ENCODE data around the gene ZNF454. TPM values are rescaled to one million over a fixed set of nuclear protein-coding genes. Genes with fewer than 3 reads are reported as not detected.

The ZNF454 gene
- total RNA-seq, 1 experiment from 2014 or later, result 4.3 TPM

DNA sequence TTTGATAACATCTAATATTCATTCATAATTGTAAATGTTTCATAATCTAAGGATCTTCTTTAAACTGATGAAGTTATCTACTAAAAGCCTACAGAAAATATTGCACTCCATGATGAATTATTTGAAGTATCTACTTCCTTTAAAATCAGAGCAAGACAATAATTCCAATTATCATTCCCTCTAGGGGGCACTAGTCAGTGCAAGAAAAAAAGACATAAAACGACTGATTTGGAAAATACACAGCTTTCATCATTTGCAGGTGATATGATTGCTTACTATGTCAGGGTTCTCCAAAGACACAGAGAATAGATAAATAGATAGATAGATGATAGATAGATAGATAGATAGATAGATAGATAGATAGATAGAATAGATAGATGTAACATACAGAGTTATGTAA is 67.7 kb downstream of the ZNF454 start (continued):
- TF ChIP-seq, protein P1, sequence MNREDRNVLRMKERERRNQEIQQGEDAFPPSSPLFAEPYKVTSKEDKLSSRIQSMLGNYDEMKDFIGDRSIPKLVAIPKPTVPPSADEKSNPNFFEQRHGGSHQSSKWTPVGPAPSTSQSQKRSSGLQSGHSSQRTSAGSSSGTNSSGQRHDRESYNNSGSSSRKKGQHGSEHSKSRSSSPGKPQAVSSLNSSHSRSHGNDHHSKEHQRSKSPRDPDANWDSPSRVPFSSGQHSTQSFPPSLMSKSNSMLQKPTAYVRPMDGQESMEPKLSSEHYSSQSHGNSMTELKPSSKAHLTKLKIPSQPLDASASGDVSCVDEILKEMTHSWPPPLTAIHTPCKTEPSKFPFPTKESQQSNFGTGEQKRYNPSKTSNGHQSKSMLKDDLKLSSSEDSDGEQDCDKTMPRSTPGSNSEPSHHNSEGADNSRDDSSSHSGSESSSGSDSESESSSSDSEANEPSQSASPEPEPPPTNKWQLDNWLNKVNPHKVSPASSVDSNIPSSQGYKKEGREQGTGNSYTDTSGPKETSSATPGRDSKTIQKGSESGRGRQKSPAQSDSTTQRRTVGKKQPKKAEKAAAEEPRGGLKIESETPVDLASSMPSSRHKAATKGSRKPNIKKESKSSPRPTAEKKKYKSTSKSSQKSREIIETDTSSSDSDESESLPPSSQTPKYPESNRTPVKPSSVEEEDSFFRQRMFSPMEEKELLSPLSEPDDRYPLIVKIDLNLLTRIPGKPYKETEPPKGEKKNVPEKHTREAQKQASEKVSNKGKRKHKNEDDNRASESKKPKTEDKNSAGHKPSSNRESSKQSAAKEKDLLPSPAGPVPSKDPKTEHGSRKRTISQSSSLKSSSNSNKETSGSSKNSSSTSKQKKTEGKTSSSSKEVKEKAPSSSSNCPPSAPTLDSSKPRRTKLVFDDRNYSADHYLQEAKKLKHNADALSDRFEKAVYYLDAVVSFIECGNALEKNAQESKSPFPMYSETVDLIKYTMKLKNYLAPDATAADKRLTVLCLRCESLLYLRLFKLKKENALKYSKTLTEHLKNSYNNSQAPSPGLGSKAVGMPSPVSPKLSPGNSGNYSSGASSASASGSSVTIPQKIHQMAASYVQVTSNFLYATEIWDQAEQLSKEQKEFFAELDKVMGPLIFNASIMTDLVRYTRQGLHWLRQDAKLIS (CRISPR knock-in tag; IDR thresholded peaks at IDR 0.05; ENCODE audit: borderline replicate concordance), result no peak
- TF ChIP-seq JAZF1 (CRISPR knock-in tag; IDR thresholded peaks at IDR 0.05), result no peak

Other genes starting within 250 kb of the ZNF454 start
- 22.5 to 25.2 TPM (median 22.5 TPM) in 3 replicates for gene ZNF354A, start 210.5 kb upstream of the ZNF454 start, total RNA-seq (2021)
- gene ZNF354B, start 81.2 kb upstream of the ZNF454 start, total RNA-seq (2021), result 22.1 to 26.2 TPM (median 25.0 TPM) in 3 replicates
- 1.0 to 2.0 TPM (median 1.7 TPM) in 3 replicates for gene ZFP2, start 45.3 kb upstream of the ZNF454 start, total RNA-seq (2021)
- gene GRM6, start 54.1 kb downstream of the ZNF454 start, total RNA-seq (2021), result 0.05 to 0.33 TPM in 2 of 3 replicates, not detected in the other
- gene ZNF879, start 82.6 kb downstream of the ZNF454 start, total RNA-seq (2021), result 4.7 to 5.8 TPM (median 5.2 TPM) in 3 replicates
- gene ZNF354C, start 119.2 kb downstream of the ZNF454 start, total RNA-seq (2021), result 7.9 to 8.9 TPM (median 8.9 TPM) in 3 replicates